B cell (primary cell): Measurements from ENCODE around the gene KLF11. TPM values are rescaled to one million over a fixed set of nuclear protein-coding genes. Genes with fewer than 3 reads are reported as not detected.
A peak's percentile ranks its signal among the peaks of the same experiment; 100 is the strongest.

Experiments
- ATAC-seq: fragments of 200-7000 bp; cut with Tn5 transposase; one replicate; pipeline ENCODE4 v1.10.0; 2021; ENCODE audit warnings: low read depth, mild to moderate bottlenecking, moderate number of reproducible peaks, moderate library complexity
- CTCF ChIA-PET: fragments of 350-600 bp; sonication (Branson Sonifier 250); formaldehyde crosslinking; loops from one replicate; lab custom pipeline; 2021; ENCODE audit warnings: antibody characterized with exemption, inconsistent platforms; lab: Charles Lee
- POLR2A ChIA-PET: fragments of 350-600 bp; sonication (Branson Sonifier 250); formaldehyde crosslinking; loops from one replicate; lab custom pipeline; 2021; ENCODE audit warnings: antibody characterized with exemption; lab: Charles Lee
- DNase-seq: peaks from one replicate; pipeline ENCODE4 v3.0.0; 2013
- H2AFZ ChIP-seq: 2 replicates; pipeline ENCODE4 v1.6.1; 2012; ENCODE audit warnings: mild to moderate bottlenecking, low read depth, low read length; ENCODE audit not compliant: insufficient read depth, poor library complexity, severe bottlenecking
- H3K27ac ChIP-seq, 2 donors: 1 replicate in 1 of 2; 2 replicates in 1 of 2; pipeline ENCODE4 v1.5.1; 2012 to 2013; ENCODE audit warnings: low read length in 2 of 2, mild to moderate bottlenecking in 2 of 2, moderate library complexity in 1 of 2
- H3K27me3 ChIP-seq, 4 experiments: fragments of 200-600 bp in 1 of 4; sonication (generic) in 1 of 4; replicated peaks in 1 of 4; 1 replicate in 2 of 4; 2 replicates in 2 of 4; pipeline versions ENCODE4 v1.6.1 to v1.7.0; 2013 to 2016; ENCODE audit warnings: low read length in 3 of 4, mild to moderate bottlenecking in 2 of 4, mixed read lengths in 1 of 4, moderate library complexity in 1 of 4; ENCODE audit not compliant: insufficient read depth in 4 of 4, control insufficient read depth in 3 of 4; ENCODE audit errors: control extremely low read depth in 1 of 4
- H3K36me3 ChIP-seq, 2 experiments: replicated peaks in 1 of 2; 1 replicate in 1 of 2; 2 replicates in 1 of 2; pipeline versions ENCODE4 v1.6.1 to v1.7.1; 2013; ENCODE audit warnings: low read length in 1 of 2; ENCODE audit not compliant: insufficient read depth in 2 of 2, control insufficient read depth in 1 of 2; ENCODE audit errors: control extremely low read depth in 1 of 2, extremely low read depth in 1 of 2
- H3K4me1 ChIP-seq, 2 donors: fragments of 200-600 bp in 1 of 2; sonication (generic) in 1 of 2; 1 replicate in 1 of 2; 2 replicates in 1 of 2; pipeline versions ENCODE4 v1.5.1 to v1.6.1; 2013 to 2017; ENCODE audit warnings: low read length in 2 of 2; ENCODE audit not compliant: control insufficient read depth in 2 of 2, insufficient read depth in 2 of 2
- H3K4me2 ChIP-seq: replicated peaks from 2 replicates; pipeline ENCODE3; 2012; ENCODE audit warnings: mild to moderate bottlenecking, low read depth, low read length; ENCODE audit not compliant: poor library complexity, severe bottlenecking
- H3K4me3 ChIP-seq, 5 experiments: fragments of 200-600 bp in 1 of 5; sonication (generic) in 1 of 5; 1 replicate in 3 of 5; 2 replicates in 2 of 5; pipeline versions ENCODE4 v1.5.1 to v1.7.0; 2011 to 2016; ENCODE audit warnings: low read length in 4 of 5, mild to moderate bottlenecking in 4 of 5, low read depth in 2 of 5, control low read depth in 1 of 5, moderate library complexity in 1 of 5; ENCODE audit not compliant: insufficient read depth in 1 of 5; ENCODE audit errors: control extremely low read depth in 1 of 5, extremely low read depth in 1 of 5
- H3K79me2 ChIP-seq: fragments of 200-600 bp; sonication (generic); one replicate; pipeline ENCODE4 v1.6.0; 2016; ENCODE audit warnings: low read length; ENCODE audit not compliant: control insufficient read depth, insufficient read depth
- H3K9ac ChIP-seq: fragments of 200-600 bp; sonication (generic); 2 replicates; pipeline ENCODE4 v1.6.1; 2017; ENCODE audit warnings: mild to moderate bottlenecking, low read length, moderate library complexity
- H3K9me3 ChIP-seq, 3 donors: one replicate each; pipeline versions ENCODE4 v1.6.1 to v1.7.1; 2013; ENCODE audit warnings: low read length in 2 of 3; ENCODE audit not compliant: control insufficient read depth in 2 of 3, insufficient read depth in 1 of 3; ENCODE audit errors: control extremely low read depth in 1 of 3
- H4K20me1 ChIP-seq: 2 replicates; pipeline ENCODE4 v1.6.0; 2012; ENCODE audit warnings: mild to moderate bottlenecking, low read length; ENCODE audit not compliant: insufficient read depth, control insufficient read depth, poor library complexity, severe bottlenecking
- H3K27ac Mint-ChIP-seq: one replicate; pipeline ENCODE4 v1.8.0; 2021; ENCODE audit warnings: mixed read lengths
- H3K27me3 Mint-ChIP-seq: one replicate; pipeline ENCODE4 v1.8.0; 2021; ENCODE audit warnings: mixed read lengths
- H3K4me1 Mint-ChIP-seq: one replicate; pipeline ENCODE4 v1.8.0; 2021; ENCODE audit warnings: mixed read lengths
- H3K4me3 Mint-ChIP-seq: one replicate; pipeline ENCODE4 v1.8.0; 2021; ENCODE audit warnings: mixed read lengths
- H3K9me3 Mint-ChIP-seq: one replicate; pipeline ENCODE4 v1.8.0; 2022; ENCODE audit warnings: mixed read lengths; ENCODE audit not compliant: insufficient read depth
- CTCF ChIP-seq: fragments of 200-600 bp; IDR thresholded peaks from one replicate; pipeline ENCODE4 v1.8.0; 2022; ENCODE audit warnings: antibody characterized with exemption, mild to moderate bottlenecking
- EZH2 ChIP-seq: IDR thresholded peaks from 2 replicates; pipeline ENCODE4 v1.6.1; 2012; ENCODE audit warnings: borderline replicate concordance, low read depth, mild to moderate bottlenecking, moderate library complexity, low read length; ENCODE audit not compliant: insufficient read depth, poor library complexity, severe bottlenecking
- WGBS: methylation state at CpG from one replicate; pipeline ENCODE4 v1.1.5; 2013; ENCODE audit warnings: missing lambda C conversion rate; ENCODE audit not compliant: insufficient coverage; 5-methylcytosine and 5-hydroxymethylcytosine counted together
- intact Hi-C: fragments of 100-400 bp; cut with micrococcal nuclease; formaldehyde crosslinking; loops from one replicate; pipeline ENCODE4 v1.10.0; 2022
- polyA plus RNA-seq: library from polyadenylated mRNA; depleted of rRNA; stranded (reverse); fragments of >200 nt; gene quantifications from 2 replicates; pipeline ENCODE4 v1.2.3, GENCODE V29; 2012
- total RNA-seq, 2 donors: library from RNA; stranded (reverse); fragments of 120-200 nt in 1 of 2; gene quantifications; 1 replicate in 1 of 2; 2 replicates in 1 of 2; pipeline versions ENCODE4 v1.2.3 to v1.2.4, GENCODE V29; 2013 to 2022

Gene KLF11
- total and polyA plus RNA-seq, 2 donors (not counting 1 experiment from before 2014, with no cell fraction given): 20.8 to 48.4 TPM

- Histone ChIP-seq H3K4me2 (peak overlapping the region; percentile 83), H3K9ac (peak overlapping the region; percentile 82), H2AFZ (peak overlapping the region; percentile 79), H3K36me3 (no peaks in the 10 kb centered on the region), H3K27ac (peak overlapping the region; percentile 75 to 96), H3K9me3 (no peaks in the 10 kb centered on the region), H4K20me1 (no peaks in the 10 kb centered on the region), H3K27me3 (no peaks in the 10 kb centered on the region), H3K4me3 (peak overlapping the region in 3 of 5 experiments; percentile 59 to 76 (median 71)), H3K79me2 (peaks cover 9% of the 10 kb centered on the region), H3K4me1 (peaks cover 44 to 56% of the 10 kb centered on the region in 2 donors)
- ATAC-seq (no peak), DNase-seq (no peak)
- POLR2A ChIA-PET: interaction anchor here (0.6 to 2.2 kb wide), 4 partner anchors 14 to 185 kb away, joined by 4 to 16 read pairs (median 6); partner anchors contain the start of genes KLF11 and TAF1B
- CTCF ChIA-PET: interaction anchor here (0.6 to 6.9 kb wide), 8 partner anchors 9 to 406 kb away, joined by 3 to 59 read pairs (median 4); no protein-coding TSS in a partner anchor
- 93% methylated on average over 15 of the region's 16 CpGs for WGBS
- intact Hi-C loops: no loop called here
- Mint-ChIP-seq H3K4me1 (peaks cover 46% of the 10 kb centered on the region), H3K4me3 (peak overlapping the region; percentile 82), H3K27me3 (no peaks in the 10 kb centered on the region), H3K9me3 (no peaks in the 10 kb centered on the region), H3K27ac (peak overlapping the region; percentile 86)
- TF ChIP-seq CTCF (no peak), EZH2 (no peak)
These were observed 14.9 kb upstream of the KLF11 start for GRCh38 chr2:10028407-10028987.
